Osteoblast (primary cell): ENCODE results near the gene PLXNB2. TPM values are rescaled to one million over a fixed set of nuclear protein-coding genes. Genes with fewer than 3 reads are reported as not detected.

Source experiments
- DNase-seq: peaks from one replicate; pipeline ENCODE4 v3.0.0; 2011; ENCODE audit warnings: low spot score, mixed read lengths; ENCODE audit not compliant: insufficient read length; ENCODE audit errors: missing footprints
- H2AFZ ChIP-seq: 2 replicates; pipeline ENCODE4 v1.6.0; 2011; ENCODE audit warnings: mild to moderate bottlenecking, low read length
- H3K27ac ChIP-seq: 2 replicates; pipeline ENCODE4 v1.5.1; 2011; ENCODE audit warnings: mild to moderate bottlenecking, low read depth, low read length, moderate library complexity
- H3K27me3 ChIP-seq: 2 replicates; pipeline ENCODE4 v1.6.0; 2012; ENCODE audit warnings: mild to moderate bottlenecking, control low read depth, inconsistent platforms, low read length, moderate library complexity; ENCODE audit not compliant: insufficient read depth
- H3K36me3 ChIP-seq: 2 replicates; pipeline ENCODE4 v1.5.1; 2011; ENCODE audit warnings: mild to moderate bottlenecking, low read length, control low read depth, moderate library complexity; ENCODE audit not compliant: insufficient read depth
- H3K4me1 ChIP-seq: 2 replicates; pipeline ENCODE4 v1.5.1; 2011; ENCODE audit warnings: mild to moderate bottlenecking, low read length, control low read depth, moderate library complexity; ENCODE audit not compliant: insufficient read depth
- H3K4me2 ChIP-seq: 2 replicates; pipeline ENCODE4 v1.6.0; 2011; ENCODE audit warnings: mild to moderate bottlenecking, low read length; ENCODE audit not compliant: insufficient read depth
- H3K4me3 ChIP-seq: fragments of 200-600 bp; sonication (generic); 3 replicates; pipeline ENCODE4 v1.5.1; 2012; ENCODE audit warnings: mild to moderate bottlenecking, low read length, inconsistent platforms; ENCODE audit not compliant: insufficient read depth
- H3K79me2 ChIP-seq: 2 replicates; pipeline ENCODE4 v1.6.0; 2012; ENCODE audit warnings: mild to moderate bottlenecking, low read length, control low read depth, inconsistent platforms; ENCODE audit not compliant: insufficient read depth
- H3K9me3 ChIP-seq: 2 replicates; pipeline ENCODE4 v1.5.1; 2011; ENCODE audit warnings: low read depth, low read length, control low read depth
- H4K20me1 ChIP-seq: 2 replicates; pipeline ENCODE4 v1.6.0; 2012; ENCODE audit warnings: mild to moderate bottlenecking, low read length, control low read depth; ENCODE audit not compliant: insufficient read depth
- total RNA-seq: library from RNA; depleted of rRNA; stranded (reverse); fragments of >200 nt; gene quantifications from 2 replicates; pipeline ENCODE4 v1.2.3, GENCODE V29; 2012
- TF ChIP-seq, protein P1 (sequence below): IDR thresholded peaks from 2 replicates; pipeline ENCODE4 v1.5.1; 2011; ENCODE audit warnings: mild to moderate bottlenecking, low read depth, low read length, moderate library complexity; ENCODE audit errors: extremely low read depth

The PLXNB2 gene
- total RNA-seq, 1 donor, result 209 TPM

DNA sequence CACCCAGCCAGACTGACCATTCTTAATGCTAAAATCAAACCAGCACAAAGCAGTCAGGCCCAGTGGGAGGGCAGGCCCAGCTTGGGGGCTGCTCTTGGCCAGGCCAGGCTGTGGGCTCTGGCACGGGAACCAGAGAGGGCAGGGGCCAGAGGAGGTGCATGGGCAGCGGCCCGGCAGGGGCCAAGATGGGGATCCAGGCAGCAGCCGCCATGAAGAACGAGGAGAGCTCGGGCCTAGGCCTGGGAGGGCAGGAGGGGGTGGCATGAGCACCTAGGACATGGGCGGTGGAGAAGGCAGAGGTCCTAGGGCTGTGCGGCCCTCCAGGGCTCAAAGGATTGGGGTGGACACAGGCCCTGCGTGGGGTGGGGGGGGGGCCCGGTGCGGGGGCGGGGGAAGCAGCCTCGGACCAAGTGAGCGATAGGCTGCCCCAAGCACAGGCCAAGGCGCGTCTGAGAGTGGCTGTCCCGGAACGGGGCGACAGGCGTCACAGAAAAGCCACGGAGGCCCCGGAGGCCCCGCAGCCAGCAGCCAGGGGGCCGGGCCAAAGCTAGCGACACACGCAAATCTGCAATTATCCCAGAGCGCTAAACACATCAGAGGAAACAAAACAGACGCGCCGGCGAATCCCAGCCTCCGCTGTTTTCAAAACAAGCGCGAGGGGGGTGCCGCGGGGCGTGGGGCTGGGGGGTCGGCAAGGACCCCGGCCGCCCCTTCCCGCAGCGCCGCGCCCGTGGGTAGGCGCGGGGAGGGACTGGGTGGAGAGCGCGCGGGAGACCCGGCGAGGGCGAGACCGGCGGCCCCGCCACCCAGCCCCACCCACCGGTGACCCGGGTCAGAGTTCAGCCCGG is 8.3 kb downstream of the PLXNB2 start:
- Histone ChIP-seq H3K4me3 (no peak overlapping the region), H3K9me3 (no peaks in the 10 kb centered on the region), H3K4me1 (peaks cover 53% of the 10 kb centered on the region), H3K4me2 (peak overlapping the region; percentile 65), H2AFZ (no peak overlapping the region), H3K79me2 (peaks cover 99% of the 10 kb centered on the region), H3K27me3 (no peaks in the 10 kb centered on the region), H3K36me3 (peaks cover 3% of the 10 kb centered on the region), H3K27ac (no peak overlapping the region), H4K20me1 (peaks cover 72% of the 10 kb centered on the region)
- no peak for DNase-seq
- TF ChIP-seq, protein P1, sequence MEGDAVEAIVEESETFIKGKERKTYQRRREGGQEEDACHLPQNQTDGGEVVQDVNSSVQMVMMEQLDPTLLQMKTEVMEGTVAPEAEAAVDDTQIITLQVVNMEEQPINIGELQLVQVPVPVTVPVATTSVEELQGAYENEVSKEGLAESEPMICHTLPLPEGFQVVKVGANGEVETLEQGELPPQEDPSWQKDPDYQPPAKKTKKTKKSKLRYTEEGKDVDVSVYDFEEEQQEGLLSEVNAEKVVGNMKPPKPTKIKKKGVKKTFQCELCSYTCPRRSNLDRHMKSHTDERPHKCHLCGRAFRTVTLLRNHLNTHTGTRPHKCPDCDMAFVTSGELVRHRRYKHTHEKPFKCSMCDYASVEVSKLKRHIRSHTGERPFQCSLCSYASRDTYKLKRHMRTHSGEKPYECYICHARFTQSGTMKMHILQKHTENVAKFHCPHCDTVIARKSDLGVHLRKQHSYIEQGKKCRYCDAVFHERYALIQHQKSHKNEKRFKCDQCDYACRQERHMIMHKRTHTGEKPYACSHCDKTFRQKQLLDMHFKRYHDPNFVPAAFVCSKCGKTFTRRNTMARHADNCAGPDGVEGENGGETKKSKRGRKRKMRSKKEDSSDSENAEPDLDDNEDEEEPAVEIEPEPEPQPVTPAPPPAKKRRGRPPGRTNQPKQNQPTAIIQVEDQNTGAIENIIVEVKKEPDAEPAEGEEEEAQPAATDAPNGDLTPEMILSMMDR, result no peak

DNA sequence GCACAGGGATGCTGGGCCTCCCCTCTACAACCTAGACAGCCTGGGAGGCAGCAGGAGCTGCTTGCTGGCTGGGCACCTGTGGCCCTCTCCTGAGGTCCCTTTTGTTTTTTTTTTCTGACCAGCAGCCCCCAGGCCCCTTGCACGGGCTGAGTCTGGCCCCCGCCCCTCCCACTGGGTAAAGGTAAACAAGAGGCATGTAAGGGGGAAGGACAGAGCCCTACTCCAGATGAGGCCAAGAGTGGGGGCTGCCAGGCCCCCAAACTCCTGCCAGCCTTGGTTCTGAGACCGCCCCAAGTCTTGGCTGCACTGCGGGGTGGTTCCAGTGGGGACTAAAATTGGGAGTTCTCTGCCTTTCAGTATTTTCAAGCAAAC is 9.2 kb downstream of the PLXNB2 start:
- Histone ChIP-seq H3K4me2 (no peak overlapping the region), H3K9me3 (no peaks in the 10 kb centered on the region), H3K36me3 (peaks cover 3% of the 10 kb centered on the region), H4K20me1 (peaks cover 68% of the 10 kb centered on the region), H3K79me2 (peaks cover 98% of the 10 kb centered on the region), H3K4me1 (peaks cover 50% of the 10 kb centered on the region), H2AFZ (no peak overlapping the region), H3K27me3 (no peaks in the 10 kb centered on the region), H3K27ac (no peak overlapping the region), H3K4me3 (no peak overlapping the region)
- TF ChIP-seq, protein P1, result no peak
- no peak for DNase-seq

DNA sequence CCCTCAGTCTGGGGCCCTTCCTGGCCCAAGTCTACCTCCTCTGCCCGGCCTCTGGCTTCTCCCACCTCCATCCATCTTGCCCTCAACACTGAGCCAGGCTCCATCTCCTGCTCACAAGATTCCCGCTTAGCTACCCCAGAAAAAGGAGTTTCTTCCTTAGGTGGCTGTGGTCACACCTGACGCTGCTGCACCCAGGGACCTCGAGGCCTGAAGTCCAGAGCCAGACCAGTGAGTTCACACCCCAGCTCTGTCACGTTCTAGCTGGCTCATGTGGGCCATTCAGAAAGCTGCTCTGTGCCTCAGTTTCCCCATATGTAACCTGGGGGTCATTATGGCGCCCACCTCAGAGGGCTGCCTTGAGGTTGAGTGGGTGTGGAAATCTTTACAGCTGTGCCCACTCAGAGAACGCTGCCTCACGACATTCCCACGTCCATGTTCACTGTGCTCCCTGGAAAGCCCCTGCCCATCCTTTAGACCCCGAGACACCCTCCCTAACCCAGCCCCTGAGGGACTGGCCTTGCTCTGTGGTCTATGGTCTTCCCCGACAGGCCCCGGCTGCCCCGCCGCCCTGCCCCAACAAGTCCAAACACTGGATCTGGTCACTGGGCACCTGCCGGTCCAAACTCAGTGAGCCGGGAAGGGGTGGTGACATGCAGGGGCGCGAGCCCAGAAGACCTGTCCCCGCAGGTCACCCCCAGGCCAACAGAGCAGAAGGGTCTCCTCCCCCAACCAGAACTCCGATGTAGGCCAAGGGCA is 9.8 kb downstream of the PLXNB2 start:
- no peak overlapping the region for H3K4me2 ChIP-seq
- no peak for DNase-seq

More for the DNA sequence above, 9.8 kb downstream of the PLXNB2 start:
- H3K9me3 ChIP-seq, result no peaks in the 10 kb centered on the region
- no peak overlapping the region for H3K4me3 ChIP-seq
- H3K79me2 ChIP-seq, result peaks cover 98% of the 10 kb centered on the region
- H2AFZ ChIP-seq, result no peak overlapping the region
- no peaks in the 10 kb centered on the region for H3K27me3 ChIP-seq
- TF ChIP-seq, protein P1, result no peak
- H4K20me1 ChIP-seq, result peaks cover 66% of the 10 kb centered on the region
- H3K4me1 ChIP-seq, result peaks cover 49% of the 10 kb centered on the region
- H3K27ac ChIP-seq, result peak overlapping the region; percentile 51
- H3K36me3 ChIP-seq, result peaks cover 7% of the 10 kb centered on the region
